Cardiac muscle cell (in vitro differentiated cells and primary cell): ENCODE measurements around the gene ZMPSTE24. TPM values are rescaled to one million over a fixed set of nuclear protein-coding genes. Genes with fewer than 3 reads are reported as not detected.

Experiments used
- DNase-seq, 2 donors: peaks; one replicate each; pipeline versions ENCODE4 v3.0.0 to v3.0.0-alpha.2; 2010 to 2017; ENCODE audit warnings: low read depth in 1 of 2, low spot score in 1 of 2
- H3K27ac ChIP-seq: fragments of 200-600 bp; sonication (generic); 2 replicates; pipeline ENCODE4 v1.5.1; 2016
- H3K27me3 ChIP-seq: fragments of 200-600 bp; sonication (generic); 2 replicates; pipeline ENCODE4 v1.6.0; 2016; ENCODE audit warnings: control low read depth
- H3K36me3 ChIP-seq: fragments of 200-600 bp; sonication (generic); 2 replicates; pipeline ENCODE4 v1.5.1; 2016; ENCODE audit warnings: control low read depth
- H3K4me1 ChIP-seq: fragments of 200-600 bp; sonication (generic); 2 replicates; pipeline ENCODE4 v1.8.1; 2017; ENCODE audit warnings: low read depth, mild to moderate bottlenecking, mixed run types
- H3K4me3 ChIP-seq: fragments of 200-600 bp; sonication (generic); 2 replicates; pipeline ENCODE4 v1.5.1; 2016; ENCODE audit warnings: mild to moderate bottlenecking
- H3K9me3 ChIP-seq: fragments of 200-600 bp; sonication (generic); 2 replicates; pipeline ENCODE4 v1.5.1; 2017; ENCODE audit warnings: low read depth, mild to moderate bottlenecking, control low read depth
- CTCF ChIP-seq: IDR thresholded peaks from 2 replicates; pipeline ENCODE4 v1.5.1; 2012; ENCODE audit warnings: low read depth, mild to moderate bottlenecking, low read length
- polyA plus RNA-seq: library from polyadenylated mRNA; unstranded; fragments of >200 nt; fragmentation: Nextera tagmentation; extraction: Ambion mirVana; gene quantifications from 2 replicates; pipeline ENCODE4 v1.2.1, GENCODE V29; 2016
- total RNA-seq: library from RNA; depleted of rRNA; stranded (reverse); fragments of >200 nt; gene quantifications from 2 replicates; pipeline ENCODE4 v1.2.3, GENCODE V29; 2016

The ZMPSTE24 gene
- total and polyA plus RNA-seq, 2 experiments from 2014 or later = 8.4 to 24.0 TPM

- H3K36me3 ChIP-seq = no peaks in the 10 kb centered on the region
Observed at GRCh38 chr1:40300249-40300567, 42.2 kb downstream of the ZMPSTE24 start.

GRCh38 chr1:40300651-40301050 lies 42.6 kb downstream of the ZMPSTE24 start:
- no peaks in the 10 kb centered on the region for H3K27me3 ChIP-seq
- H3K4me3 ChIP-seq = no peak overlapping the region
- H3K9me3 ChIP-seq = no peaks in the 10 kb centered on the region
- H3K4me1 ChIP-seq = no peaks in the 10 kb centered on the region
- H3K27ac ChIP-seq = no peak overlapping the region
- TF ChIP-seq CTCF = no peak
- DNase-seq = no peak
- no peaks in the 10 kb centered on the region for H3K36me3 ChIP-seq

More at GRCh38 chr1:40300249-40300567, 42.2 kb downstream of the ZMPSTE24 start:
- H3K9me3 ChIP-seq = no peaks in the 10 kb centered on the region
- no peak overlapping the region for H3K27ac ChIP-seq
- no peaks in the 10 kb centered on the region for H3K27me3 ChIP-seq
- no peak overlapping the region for H3K4me3 ChIP-seq
- TF ChIP-seq CTCF = no peak
- no peaks in the 10 kb centered on the region for H3K4me1 ChIP-seq
- DNase-seq = no peak

- no peak for TF ChIP-seq CTCF
- Histone ChIP-seq H3K9me3 (no peaks in the 10 kb centered on the region), H3K4me1 (no peaks in the 10 kb centered on the region), H3K36me3 (no peaks in the 10 kb centered on the region), H3K4me3 (no peak overlapping the region), H3K27me3 (no peaks in the 10 kb centered on the region), H3K27ac (no peak overlapping the region)
- no peak for DNase-seq
Observed at GRCh38 chr1:40301066-40301465, 43.0 kb downstream of the ZMPSTE24 start.

- Histone ChIP-seq H3K27ac (no peak overlapping the region), H3K4me1 (no peaks in the 10 kb centered on the region), H3K9me3 (no peaks in the 10 kb centered on the region), H3K36me3 (no peaks in the 10 kb centered on the region), H3K27me3 (no peaks in the 10 kb centered on the region), H3K4me3 (no peak overlapping the region)
- no peak for DNase-seq
- no peak for TF ChIP-seq CTCF
Observed at GRCh38 chr1:40301541-40302299, 43.7 kb downstream of the ZMPSTE24 start.

GRCh38 chr1:40302475-40302874 lies 44.4 kb downstream of the ZMPSTE24 start:
- Histone ChIP-seq H3K27ac (no peak overlapping the region), H3K4me3 (no peak overlapping the region), H3K9me3 (no peaks in the 10 kb centered on the region), H3K36me3 (no peaks in the 10 kb centered on the region), H3K4me1 (no peaks in the 10 kb centered on the region), H3K27me3 (no peaks in the 10 kb centered on the region)
- no peak for TF ChIP-seq CTCF
- no peak for DNase-seq
